Left forelimb (tissue), 1 donor: ENCODE data around the gene SGK1.
"Not testable (repeated sequence)": the region's sequence is repeated elsewhere in the genome, so short reads cannot be mapped to it uniquely, and the experiment has no call there.

Source experiments
- DNase-seq: peaks from one replicate; pipeline ENCODE4 v3.0.0-alpha.2; 2018; ENCODE audit warnings: low spot score

SGK1 gene

DNA sequence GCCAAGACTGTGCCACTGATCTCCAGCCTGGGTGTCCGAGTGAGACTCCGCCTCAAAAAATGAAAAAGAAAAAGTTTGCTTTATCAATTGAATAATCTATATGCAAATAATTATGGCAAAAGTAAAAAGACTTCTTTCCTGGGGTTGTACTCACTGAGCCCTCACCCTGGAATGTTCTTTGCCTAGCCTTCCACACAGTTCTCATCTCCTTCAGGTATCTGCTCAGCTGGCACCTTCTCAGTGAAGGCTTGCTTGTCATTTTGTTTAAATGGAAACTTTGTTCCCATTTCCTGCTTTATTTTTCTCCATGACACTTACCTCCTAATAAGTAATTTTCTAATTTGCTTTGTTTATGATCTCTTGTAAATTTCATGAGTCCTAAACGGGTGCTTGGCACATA lies 96.7 kb downstream of the SGK1 start:
- no peak for DNase-seq

DNA sequence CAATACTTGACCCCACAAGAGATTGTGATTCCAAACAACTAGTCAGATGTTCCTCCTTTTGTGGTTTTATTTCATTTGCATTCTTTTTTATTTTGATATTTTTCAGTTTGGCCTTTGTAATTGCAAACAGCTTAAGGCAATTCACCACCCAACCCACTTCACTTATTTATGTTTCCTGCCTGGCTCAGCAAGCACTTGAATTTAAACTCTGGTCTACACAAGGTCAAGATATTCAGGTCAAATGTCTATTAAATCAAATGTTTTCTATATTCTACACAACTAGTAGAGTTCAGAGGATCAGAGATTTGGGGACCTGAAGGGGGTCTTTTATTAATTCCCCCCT lies 100.1 kb downstream of the SGK1 start:
- DNase-seq = no peak

DNA sequence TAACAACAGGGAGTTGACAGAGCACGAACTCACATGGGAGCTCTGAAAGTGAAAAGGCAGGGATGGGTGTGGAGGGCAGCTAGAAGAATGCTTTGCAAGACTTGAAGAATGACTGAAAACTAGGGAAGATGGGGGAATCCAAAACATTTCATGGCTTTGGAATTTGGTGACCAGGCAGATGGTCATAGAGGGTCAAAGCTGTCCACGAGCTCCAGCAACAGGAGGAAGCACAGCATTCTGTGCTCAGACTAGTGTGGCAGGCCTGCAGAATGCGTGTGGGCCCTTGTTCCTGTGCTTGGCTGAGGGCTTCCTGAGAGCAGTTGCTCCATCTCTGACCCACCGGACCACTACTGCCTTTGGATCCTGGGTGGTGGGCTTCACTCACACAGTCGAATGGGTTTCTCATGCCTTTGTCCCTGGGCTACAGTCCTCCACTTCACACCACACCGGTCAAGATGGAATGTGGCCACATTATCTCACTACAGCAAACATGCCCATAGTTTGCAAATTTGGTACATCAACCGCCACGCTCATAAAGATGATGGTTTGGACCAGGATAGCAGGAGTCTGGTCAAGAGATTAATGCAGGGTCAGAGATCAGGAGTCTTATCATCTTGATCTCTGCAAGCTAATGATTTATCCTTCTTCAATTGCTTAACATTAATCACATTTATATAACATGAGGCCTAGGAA lies 100.7 kb downstream of the SGK1 start:
- no peak for DNase-seq

DNA sequence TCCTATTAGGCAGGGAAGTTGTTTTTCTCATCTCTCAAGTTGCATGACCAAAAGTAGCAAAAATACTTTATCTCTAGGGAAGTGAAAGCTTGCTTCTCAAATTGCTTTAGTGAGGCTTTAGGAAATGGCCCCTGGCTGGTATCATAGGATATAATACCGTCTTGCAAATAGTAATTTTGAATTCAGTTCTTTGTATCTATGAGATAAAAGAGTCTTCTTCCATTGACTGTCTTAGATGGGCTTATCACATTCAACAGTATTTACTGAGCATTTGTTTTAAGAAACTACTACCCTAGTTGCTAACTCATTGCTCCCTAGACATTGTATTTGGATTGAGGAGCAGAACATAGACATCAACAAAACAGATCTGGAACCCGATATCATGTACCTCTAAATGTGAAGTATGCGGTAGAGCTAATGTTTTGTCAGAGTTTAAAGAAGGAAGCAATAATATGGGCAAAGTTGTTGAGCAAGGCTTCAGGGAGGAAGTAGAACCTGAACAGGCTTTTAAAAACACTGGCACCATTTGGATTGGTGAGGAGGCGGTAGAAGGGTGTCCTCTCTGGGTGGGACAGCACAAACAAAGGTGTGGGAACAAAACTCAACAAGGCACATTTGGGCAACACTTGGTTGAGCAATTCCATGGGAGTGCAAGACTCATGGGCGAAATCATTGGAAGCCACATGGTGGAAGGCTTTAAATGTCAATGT lies 101.5 kb downstream of the SGK1 start:
- DNase-seq = no peak

DNA sequence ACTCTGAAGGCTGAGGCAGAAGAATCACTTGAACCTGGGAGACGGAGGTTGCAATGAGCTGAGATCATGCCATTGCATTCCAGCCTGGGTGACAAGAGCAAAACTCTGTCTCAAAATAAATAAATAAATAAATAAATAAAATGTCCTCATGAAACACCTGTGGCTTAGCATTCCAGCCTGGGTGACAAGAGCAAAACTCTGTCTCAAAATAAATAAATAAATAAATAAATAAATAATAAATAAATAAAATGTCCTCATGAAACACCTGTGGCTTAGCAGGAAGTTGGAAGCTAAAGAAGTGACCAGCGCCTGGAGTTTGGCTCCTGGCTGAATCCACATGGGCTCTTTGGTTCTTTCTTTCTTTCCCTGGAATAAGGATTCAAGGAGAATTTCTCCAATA lies 104.5 kb downstream of the SGK1 start:
- DNase-seq = not testable (repeated sequence)

DNA sequence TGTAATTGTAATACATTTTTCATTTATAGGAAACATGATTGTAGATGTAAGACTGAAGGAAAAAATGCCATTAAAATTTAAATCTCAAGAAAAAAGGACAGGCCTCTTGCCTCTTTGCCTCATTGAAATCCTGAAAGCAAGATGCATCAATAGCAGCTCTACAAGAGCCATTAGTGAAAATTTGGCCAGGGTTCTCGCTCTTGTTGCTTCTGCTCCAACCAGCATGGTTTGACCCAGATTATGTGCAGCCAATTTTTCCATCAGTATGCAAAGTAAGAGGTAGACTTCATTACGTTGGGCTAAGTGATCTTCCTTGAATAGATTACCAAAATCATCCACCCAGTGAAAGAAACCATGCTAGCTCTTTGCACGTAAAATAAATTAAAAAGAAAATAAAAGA lies 106.6 kb downstream of the SGK1 start:
- no peak for DNase-seq

DNA sequence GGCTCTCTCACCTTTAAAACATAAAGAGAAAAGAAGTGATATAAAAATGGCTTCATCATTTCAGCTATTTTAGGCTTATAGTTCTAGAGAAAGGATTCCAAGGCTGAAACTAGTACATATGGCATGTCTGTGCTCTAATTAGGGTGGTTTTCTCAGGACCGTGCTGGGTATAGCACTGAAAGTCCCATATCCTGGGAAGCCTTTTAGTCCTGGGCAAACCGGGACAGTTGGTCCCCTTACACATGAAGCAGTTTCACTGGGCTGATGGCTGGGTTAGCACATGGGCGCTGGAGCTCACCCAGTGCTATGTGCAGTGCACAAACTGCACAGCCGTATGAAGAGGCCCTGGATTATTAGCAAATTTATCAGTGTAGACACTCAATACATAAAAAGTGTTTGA lies 110.5 kb downstream of the SGK1 start:
- DNase-seq = no peak

GRCh38 chr6:134205366-134205765 lies 112.5 kb downstream of the SGK1 start:
- DNase-seq = no peak

- DNase-seq = not testable (repeated sequence)
Observed at GRCh38 chr6:134204759-134205158, 113.2 kb downstream of the SGK1 start.

DNA sequence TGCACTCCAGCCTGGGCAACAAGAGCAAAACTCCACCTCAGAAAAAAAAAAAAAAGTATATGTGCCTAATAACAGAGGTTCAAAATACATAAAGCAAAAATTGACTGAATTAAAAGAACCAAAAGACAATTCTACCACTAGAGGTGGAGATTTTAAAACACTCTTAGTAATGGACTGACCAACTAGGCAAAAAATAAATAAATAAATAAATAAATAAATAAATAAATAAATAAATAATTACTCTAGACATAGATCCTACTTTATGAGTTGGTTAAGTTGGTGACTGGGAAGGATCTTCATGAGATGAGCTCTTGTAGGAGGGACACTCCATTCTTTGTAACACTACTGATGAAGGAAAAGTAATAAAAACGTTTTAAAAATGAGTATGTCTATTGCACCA lies 113.9 kb downstream of the SGK1 start:
- no peak for DNase-seq

DNA sequence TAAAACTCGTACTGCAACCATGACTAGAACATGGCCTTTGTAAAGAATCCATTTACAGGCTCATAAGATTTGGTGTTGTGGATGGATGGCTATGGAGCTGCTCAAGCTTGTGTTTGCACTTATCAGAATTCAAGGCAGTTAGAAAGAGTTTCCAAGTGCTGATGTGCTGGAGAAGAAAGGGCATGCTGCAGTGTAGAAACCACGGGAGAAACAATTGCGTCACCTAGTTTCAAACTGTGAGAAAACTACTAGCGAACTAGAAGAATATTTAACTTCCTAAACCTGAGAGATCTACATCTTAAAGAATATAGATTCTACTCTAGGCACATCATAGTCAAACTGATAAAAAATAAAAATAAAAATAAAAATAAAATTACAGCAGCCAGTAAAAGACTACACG lies 116.2 kb downstream of the SGK1 start:
- DNase-seq = no peak

GRCh38 chr6:134199848-134200606 lies 117.9 kb downstream of the SGK1 start:
- DNase-seq = no peak

DNA sequence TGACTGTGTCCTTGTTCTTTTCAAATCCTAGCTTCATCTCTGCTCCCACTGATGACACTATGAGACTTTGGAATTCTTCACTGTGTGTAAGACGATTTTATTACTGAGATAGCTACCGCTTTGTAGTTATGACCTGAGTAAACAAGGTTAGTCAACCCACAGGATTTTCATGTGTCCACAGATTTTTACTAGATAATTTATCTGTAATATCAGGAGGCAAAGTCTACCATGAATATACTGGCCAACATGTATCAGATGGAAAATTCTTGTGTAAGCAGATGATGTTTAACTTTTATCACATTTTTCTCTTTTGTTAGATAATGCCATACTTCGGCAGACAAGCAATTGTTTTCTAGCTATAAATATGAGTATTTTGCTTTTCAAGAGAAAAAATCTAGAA lies 119.8 kb downstream of the SGK1 start:
- DNase-seq = no peak

GRCh38 chr6:134197685-134198084 lies 120.2 kb downstream of the SGK1 start:
- not testable (repeated sequence) for DNase-seq

DNA sequence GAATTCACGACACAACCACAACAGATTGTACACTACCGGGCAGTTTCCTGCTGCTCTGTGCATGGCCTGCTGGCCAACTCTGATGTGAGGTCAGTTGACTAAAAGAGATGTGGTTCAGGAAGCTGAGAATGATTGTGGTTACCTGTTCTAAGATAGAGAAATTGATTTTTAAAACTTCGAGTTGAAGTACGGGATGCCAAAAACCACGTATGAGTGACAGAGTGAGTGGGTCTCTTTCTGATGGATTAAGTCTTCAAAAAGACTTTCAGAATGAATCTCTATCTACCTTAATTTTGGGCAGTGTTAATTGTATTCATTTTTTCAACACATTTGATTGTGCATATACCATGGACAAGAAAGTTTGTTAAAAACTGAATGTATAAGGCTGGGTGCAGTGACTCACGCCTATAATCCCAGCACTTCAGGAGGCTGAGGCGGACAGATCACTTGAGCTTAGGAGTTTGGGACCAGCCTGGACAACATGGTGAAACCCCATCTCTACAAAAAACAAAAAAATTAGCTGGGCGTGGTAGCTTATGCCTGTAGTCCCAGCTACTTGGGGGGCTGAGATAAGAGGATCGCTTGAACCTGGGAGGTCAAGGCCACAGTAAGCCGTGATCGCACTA lies 121.2 kb downstream of the SGK1 start:
- no peak for DNase-seq

- DNase-seq = no peak
Observed at GRCh38 chr6:134195985-134196384, 121.9 kb downstream of the SGK1 start.

GRCh38 chr6:134195164-134195906 lies 122.6 kb downstream of the SGK1 start:
- no peak for DNase-seq

DNA sequence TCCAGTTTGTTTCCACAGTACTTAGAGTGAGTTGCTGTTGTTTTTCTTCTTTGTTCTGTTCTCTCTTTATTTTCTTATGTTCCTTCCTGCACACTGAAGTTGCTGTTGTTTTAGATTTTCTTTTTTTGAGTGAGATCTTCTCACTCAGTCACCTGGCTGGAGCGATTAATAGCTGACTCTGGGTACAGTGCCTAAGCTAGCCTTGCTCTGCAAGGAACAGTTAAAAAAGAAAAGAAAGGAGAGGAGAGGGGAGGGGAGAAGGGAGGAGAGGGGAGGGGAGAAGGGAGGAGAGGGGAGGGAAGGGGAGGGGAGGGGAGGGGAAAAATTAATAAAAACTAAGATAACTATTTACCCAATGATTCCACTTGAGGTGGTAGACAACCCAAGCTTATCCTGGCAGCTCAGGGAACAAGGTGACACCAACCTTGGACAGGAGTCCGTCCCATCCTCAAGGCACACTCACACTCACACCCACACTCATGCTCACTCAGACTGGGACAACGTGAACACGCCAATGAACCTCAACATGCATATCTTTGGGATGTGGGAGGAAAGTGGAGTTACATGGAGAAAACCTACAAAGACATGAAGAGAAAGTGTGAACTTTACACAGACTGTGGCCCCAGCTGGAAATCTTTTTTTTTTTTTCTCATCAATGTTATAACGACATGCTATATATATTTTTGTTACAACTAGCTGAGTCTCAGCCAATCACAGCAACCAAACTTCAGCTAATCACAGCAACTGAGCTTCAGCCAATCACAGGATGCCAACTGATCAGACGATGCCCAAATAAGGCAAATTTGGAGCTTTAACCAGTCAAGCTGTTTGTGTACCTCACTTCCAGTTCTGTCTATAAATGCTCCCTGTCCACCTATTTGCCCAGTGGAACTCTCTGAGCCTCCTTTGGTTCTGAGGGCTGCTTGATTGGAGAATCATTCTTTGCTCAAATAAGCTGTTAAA lies 124.1 kb downstream of the SGK1 start:
- no peak for DNase-seq

DNA sequence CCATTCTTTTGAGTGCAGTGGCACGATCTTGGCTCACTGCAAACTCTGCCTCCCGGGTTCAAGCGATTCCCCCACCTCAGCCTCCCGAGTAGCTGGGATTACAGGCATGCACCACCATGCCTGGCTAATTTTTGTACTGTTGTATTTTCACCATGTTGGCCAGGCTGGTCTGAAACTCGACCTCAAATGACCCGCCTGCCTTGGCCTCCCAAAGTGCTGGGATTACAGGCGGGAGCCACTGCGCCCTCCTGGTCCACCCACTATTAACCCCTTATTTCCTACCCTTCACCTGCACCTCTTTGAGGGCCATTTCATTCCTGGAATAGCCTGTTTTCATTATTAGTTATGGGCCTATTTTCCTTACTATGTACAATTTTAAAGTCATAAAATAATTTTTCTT lies 125.3 kb downstream of the SGK1 start:
- not testable (repeated sequence) for DNase-seq

- DNase-seq = no peak
Observed at GRCh38 chr6:134190883-134191282, 127.0 kb downstream of the SGK1 start.

DNA sequence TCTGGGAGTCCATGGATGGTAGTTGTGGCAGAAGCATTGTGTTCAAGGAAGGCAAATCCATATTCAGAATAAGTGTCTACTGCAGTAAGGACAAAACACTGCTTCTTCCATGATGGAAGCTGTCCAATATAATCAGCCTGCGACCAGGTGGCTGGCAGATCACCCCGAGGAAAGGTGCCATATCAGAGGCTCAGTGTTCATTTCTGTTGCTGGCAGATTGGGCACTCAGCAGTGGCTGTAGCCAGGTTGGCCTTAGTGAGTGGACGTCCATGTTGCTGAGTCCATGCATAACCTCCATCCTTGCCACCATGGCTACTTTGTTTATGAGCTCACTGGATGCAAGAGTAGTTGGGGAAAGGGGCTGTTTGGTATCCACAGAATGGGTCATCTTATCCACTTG lies 130.2 kb downstream of the SGK1 start:
- DNase-seq = no peak
